Neural progenitor cell (in vitro differentiated cells): Measurements from ENCODE around the gene SORT1.

Source experiments
- EZH2 ChIP-seq: fragments of 200-600 bp; sonication (generic); IDR thresholded peaks from 2 replicates; pipeline ENCODE4 v1.6.1; 2017; ENCODE audit warnings: antibody characterized with exemption, mild to moderate bottlenecking, moderate library complexity
- EZH2phosphoT487 ChIP-seq: fragments of 200-600 bp; sonication (generic); IDR thresholded peaks from 2 replicates; pipeline ENCODE4 v1.6.1; 2017; ENCODE audit warnings: antibody characterized with exemption
- TF ChIP-seq, protein P1 (sequence below): fragments of 200-600 bp; sonication (generic); IDR thresholded peaks from 2 replicates; pipeline ENCODE4 v1.5.1; 2017; ENCODE audit warnings: antibody characterized with exemption, mild to moderate bottlenecking

DNA sequence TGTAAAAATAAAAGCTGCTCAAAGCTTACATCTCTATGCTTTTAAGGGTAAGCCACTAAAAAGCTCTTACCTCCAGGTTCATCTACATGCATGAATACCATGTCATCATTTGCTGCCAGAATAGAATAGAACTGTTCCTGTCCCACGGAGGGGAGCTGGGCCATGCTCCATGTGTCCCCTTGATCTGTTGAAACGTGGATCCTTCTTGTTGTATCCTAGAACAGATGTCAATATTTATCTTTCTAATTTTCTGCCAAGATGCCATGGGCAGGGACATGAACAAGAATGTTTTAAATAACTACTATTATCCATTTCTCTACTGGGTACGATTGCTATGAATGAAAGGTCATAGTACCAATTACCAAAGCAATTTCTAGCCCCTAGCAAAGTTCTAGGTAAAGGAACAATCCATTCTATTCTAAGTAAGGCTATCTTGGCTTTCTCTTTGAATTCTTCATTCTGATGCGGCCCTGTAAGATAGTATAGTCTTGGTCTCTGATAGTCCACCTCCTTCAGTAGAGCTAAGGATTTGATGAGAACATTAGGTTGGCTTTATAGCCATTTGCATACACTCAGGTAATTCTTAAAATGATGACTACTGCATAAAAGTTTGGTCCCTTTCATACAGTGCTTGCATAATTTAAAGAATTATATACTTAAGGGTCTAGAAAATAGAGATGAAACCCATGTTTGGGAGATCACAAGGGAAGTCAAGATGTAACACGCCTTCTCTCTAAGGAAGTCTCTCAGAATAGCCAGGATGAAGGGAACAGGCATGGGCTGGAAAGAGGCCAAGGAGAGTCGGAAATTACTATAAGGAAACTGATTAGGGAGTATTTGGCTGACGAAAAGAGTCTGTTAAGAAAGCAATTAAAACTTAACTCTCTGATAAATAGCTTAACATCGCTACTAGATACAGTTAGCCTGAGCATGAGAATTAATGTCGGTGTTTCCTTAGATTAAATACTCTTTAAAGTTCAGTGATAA lies 55.5 kb downstream of the SORT1 start:
- TF ChIP-seq, protein P1, sequence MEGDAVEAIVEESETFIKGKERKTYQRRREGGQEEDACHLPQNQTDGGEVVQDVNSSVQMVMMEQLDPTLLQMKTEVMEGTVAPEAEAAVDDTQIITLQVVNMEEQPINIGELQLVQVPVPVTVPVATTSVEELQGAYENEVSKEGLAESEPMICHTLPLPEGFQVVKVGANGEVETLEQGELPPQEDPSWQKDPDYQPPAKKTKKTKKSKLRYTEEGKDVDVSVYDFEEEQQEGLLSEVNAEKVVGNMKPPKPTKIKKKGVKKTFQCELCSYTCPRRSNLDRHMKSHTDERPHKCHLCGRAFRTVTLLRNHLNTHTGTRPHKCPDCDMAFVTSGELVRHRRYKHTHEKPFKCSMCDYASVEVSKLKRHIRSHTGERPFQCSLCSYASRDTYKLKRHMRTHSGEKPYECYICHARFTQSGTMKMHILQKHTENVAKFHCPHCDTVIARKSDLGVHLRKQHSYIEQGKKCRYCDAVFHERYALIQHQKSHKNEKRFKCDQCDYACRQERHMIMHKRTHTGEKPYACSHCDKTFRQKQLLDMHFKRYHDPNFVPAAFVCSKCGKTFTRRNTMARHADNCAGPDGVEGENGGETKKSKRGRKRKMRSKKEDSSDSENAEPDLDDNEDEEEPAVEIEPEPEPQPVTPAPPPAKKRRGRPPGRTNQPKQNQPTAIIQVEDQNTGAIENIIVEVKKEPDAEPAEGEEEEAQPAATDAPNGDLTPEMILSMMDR, result no peak
- TF ChIP-seq EZH2 (no peak), EZH2phosphoT487 (no peak)
